Stimulated activated CD4-positive, alpha-beta T cell treated with anti-CD3 and anti-CD28 coated beads, Interleukin-12 subunit alpha, Interleukin-12 subunit beta, amount 100 ng/mL, for 48 hours (primary cell): ENCODE data around the gene SULT1A3.
"Not testable (repeated sequence)": the region's sequence is repeated elsewhere in the genome, so short reads cannot be mapped to it uniquely, and the experiment has no call there.

ENCODE experiments used
- DNase-seq, 3 donors: peaks; one replicate each; pipeline ENCODE4 v3.0.0-alpha.2; 2020; ENCODE audit warnings: low read depth in 2 of 3, low spot score in 1 of 3

The SULT1A3 gene

DNA sequence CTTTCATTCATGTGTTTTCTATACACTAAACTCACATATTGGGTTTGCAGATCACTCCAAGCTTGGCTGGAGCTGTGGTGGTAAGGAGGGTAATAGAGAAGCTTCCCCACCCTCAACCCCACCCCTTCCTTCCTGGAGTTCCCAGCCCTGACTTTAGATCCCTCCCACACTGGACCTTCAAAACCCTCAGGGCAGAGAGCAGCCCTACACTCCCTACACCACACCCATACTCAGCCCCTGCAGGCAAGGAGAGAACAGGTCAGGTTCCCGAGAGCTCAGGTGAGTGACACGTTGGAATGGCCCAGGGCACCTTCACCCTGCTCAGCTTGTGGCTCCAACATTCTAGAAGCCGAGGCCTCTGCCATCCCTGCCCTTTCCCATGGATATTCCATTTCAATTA, at the start of gene SULT1A3:
Gene SULT1A3 (plus strand): TSS at position 207 of the 400 bp plus-strand sequence. CDS start 1,474 bp downstream, outside the sequence.
- not testable (repeated sequence) for DNase-seq

GRCh38 chr16:30151091-30151490, 48.0 kb upstream of the SULT1A3 start:
- DNase-seq = no peak

GRCh38 chr16:30152517-30152916, 46.5 kb upstream of the SULT1A3 start:
- no peak for DNase-seq

DNA sequence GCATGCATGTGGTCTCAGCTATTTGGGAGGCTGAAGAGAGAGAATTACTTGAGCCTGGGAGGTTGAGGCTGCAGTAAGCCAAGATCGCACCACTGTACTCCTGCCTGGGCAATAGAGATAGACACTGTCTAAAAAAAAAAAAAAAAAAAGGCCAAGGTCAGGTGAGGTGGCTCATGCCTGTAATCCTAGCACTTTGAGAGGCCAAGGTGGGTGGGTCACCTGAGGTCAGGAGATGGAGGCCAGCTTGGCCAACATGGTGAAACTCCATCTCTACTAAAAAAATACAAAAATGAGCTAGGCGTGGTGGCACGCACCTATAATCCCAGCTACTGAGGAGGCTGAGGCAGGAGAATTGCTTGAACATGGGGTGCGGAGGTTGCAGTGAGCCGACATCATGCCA, 43.9 kb upstream of the SULT1A3 start:
- no peak for DNase-seq

DNA sequence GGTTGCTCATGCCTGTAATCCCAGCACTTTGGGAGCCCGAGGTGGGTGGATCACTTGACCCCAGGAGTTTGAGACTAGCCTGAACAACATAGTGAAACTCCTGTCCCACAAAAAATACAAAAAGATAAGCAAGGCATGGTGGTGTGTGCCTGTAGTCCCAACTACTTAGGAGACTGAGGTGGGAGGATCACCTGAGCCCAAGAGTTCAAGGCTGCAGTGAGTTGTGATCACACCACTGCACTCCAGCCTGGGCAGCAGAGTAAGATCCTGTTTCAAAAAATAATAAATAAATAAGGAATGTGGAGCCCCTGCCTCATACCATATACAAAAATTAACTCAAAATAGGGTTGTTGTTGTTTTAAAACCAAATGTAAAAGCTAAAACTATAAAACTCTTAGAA, 41.8 kb upstream of the SULT1A3 start:
- no peak for DNase-seq

DNA sequence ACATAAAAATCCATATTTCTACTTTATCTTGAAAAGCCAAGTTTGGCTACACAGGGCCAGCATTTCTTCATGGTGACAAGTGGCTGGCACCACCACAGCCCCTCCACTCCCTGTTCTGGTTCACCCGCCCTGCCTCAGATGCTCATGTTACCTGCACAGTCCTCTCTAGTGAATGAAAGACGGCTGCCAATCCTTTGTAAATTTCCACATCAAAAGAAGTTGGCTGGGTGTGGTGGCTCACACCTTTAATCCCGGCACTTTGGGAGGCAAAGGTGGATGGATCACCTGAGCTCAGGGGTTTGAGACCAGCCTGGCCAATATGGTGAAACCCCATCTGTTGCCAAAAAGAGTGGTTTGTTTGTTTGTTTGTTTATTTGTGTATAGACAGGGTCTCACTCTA, 35.5 kb upstream of the SULT1A3 start:
- DNase-seq = no peak

DNA sequence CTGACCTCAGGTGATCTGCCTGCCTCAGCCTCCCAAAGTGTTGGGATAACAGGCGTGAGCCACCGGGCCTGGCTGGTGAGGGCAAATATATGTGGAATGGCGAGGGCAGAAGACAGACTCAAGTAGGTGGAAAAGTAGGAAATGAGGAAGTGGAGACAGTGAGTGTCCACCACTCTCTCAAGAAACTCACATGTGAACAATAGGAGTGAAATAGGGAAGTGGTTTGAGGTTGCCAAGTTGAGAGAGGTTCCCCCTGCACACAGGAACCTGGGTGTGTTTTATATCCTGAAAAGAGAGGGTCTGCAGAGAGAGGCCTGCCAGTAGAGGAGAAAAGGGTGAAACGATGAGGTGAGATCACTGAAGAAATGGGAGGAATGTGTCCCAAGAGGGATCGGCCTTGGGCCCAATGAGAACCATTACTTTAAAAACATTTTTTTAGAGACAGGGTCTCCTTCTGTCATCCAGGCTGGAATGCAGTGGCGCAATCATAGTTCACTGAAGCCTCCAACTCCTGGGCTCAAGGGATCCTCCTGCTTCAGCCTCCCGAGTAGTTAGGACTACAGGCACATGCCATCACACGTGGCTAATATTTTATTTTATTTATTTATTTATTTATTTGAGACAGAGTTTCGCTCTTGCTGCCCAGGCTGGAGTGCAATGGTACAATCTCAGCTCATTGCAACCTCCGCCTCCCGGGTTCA, 32.7 kb upstream of the SULT1A3 start:
- DNase-seq = no peak

- not testable (repeated sequence) for DNase-seq
Measured at GRCh38 chr16:30168746-30169145, 30.3 kb upstream of the SULT1A3 start.

DNA sequence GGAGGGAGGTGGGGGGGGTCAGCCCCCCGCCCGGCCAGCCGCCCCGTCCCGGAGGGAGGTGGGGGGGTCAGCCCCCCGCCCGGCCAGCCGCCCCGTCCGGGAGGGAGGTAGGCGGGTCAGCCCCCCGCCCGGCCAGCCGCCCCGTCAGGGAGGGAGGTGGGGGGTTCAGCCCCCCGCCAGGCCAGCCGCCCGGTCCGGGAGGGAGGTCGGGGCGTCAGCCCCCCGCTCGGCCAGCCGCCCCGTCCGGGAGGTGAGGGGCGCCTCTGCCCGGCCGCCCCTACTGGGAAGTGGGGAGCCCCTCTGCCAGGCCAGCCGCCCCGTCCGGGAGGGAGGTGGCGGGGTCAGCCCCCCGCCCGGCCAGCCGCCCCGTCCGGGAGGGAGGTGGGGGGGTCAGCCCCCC, 29.6 kb upstream of the SULT1A3 start:
- DNase-seq = not testable (repeated sequence)

DNA sequence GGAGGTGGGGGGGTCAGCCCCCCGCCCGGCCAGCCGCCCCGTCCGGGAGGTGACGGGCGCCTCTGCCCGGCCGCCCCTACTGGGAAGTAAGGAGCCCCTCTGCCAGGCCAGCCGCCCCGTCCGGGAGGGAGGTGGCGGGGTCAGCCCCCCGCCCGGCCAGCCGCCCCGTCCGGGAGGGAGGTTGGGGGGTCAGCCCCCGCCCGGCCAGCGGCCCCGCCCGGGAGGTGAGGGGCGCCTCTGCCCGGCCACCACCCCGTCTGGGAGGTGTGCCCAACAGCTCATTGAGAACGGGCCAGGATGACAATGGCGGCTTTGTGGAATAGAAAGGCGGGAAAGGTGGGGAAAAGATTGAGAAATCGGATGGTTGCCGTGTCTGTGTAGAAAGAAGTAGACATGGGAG, 28.9 kb upstream of the SULT1A3 start:
- DNase-seq = not testable (repeated sequence)

GRCh38 chr16:30173054-30173453, 26.0 kb upstream of the SULT1A3 start:
- no peak for DNase-seq

DNA sequence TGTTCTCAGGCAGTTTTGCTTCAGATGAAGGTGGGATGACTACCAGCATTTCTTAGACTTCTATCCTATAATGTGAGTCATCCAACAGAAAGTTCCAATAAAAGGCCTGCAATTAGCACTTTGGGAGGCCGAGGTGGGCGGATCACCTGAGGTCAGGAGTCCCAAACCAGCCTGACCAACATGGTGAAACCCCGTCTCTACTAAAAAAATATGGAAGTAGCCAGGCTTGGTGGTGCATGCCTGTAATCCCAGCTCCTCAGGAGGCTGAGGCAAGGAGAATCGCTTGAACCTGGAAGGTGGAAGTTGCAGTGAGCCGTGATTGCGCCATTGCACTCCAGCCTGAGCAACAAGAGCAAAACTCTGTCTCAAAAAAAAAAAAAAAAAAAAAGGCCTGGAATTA, 22.2 kb upstream of the SULT1A3 start:
- DNase-seq = not testable (repeated sequence)

DNA sequence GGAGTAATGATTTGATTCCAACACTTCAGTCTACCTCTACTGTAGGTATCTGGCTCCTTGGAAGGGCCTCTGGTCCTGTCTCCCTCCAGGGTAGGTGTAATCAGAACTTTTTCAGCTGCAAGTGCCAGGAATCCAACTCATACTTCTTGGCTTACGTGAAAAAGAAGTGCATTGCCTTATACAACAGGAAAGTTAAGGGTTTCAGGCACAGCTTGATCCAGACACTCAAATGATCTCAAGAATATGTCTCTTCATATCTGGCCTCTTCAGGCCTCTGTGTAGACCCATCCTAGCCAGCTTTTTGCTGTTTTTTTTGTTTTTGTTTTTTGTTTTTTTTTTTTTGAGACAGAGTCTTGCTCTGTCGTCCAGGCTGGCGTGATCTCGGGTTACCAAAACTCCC, 19.9 kb upstream of the SULT1A3 start:
- DNase-seq = no peak

- DNase-seq = no peak
Measured at GRCh38 chr16:30179931-30180330, 19.1 kb upstream of the SULT1A3 start.

GRCh38 chr16:30180741-30181140, 18.3 kb upstream of the SULT1A3 start:
- no peak for DNase-seq

- peak; percentile 76 to 86 (median 78) for DNase-seq
Measured at GRCh38 chr16:30183233-30184095, 15.6 kb upstream of the SULT1A3 start, which contains the start of gene CORO1A. CORO1A (plus strand) TSS chr16:30183602; CDS start chr16:30185210, 1,608 bp downstream.

DNA sequence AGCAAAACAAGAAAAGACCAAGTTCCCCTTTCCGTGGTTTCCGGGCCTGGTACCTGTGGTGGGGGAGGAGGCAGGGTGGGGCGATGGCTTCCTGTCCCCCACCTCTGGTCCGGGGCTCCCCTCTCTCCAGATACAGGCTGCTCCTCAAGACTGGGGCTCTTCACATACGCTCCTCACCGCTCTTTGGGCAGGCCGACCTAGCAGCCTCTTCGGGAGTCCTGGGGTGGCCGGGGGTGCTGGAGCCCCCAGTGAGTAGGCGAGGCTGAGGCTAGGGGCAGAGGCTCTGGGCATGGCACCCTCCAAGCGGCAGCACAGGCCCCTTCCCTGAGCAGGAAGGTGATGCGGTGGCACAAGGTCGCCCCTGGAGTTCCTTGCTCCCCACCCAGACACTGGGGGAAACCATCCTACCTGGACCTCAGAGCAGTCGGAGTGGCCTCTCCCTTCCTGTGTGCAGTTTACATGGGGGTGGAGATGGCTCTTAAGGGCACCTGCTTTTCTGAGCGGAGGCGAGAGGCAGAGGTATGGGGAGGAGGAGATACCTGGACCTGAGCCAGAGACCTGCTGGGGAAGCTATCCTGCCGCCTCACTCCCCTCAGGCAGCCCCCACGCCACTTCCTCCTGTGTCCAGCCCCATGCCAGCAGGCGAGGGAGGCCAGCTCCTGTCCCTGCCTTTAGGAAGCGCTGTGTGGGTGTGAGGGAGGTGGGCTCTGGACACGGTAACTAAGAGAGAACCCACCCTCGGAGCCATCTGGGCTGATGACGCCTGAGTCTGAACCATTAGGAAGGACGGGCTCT, 14.8 kb upstream of the SULT1A3 start:
- DNase-seq = peak; percentile 44 to 52 (median 47)

- peak in 2 of 3 donors; percentile 21 to 29 for DNase-seq
Measured at GRCh38 chr16:30184891-30185682, 14.0 kb upstream of the SULT1A3 start.

DNA sequence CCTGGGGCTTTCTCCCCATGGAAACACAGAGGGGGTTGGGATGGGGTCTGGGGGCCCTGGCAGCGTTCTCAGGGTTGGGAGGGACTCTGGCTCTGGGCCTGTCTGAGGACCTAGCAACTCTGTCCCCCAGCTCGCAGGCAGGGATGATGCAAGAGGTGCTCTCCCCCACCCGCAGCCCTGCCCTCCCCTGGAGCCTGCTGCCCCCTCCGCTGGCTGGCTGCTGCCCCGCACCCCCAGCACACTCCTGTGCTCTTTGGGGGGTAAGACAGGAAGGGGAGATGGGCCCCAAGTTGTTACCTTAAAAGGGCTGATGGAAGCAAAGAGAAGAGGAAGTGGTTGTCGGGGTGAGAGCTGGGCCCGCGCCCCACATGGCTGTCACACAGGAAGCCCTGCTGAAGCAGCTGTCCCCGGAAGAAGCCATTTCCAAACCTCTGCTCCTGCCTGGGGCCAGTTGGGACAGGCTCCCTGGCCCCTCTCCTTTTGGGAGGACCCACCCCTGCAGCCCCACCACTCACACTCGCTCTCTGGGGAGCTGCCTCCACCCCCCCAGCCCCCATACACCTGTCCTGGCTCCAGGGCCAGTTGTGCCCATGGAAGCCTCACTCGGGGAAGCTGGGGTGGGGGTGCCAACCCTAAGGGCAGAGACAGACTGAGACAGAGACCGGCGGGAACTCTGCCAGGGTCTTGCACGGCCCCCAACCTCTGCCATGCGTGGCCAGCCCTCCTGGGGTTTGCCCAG, 13.2 kb upstream of the SULT1A3 start:
- peak; percentile 68 to 76 (median 71) for DNase-seq

DNA sequence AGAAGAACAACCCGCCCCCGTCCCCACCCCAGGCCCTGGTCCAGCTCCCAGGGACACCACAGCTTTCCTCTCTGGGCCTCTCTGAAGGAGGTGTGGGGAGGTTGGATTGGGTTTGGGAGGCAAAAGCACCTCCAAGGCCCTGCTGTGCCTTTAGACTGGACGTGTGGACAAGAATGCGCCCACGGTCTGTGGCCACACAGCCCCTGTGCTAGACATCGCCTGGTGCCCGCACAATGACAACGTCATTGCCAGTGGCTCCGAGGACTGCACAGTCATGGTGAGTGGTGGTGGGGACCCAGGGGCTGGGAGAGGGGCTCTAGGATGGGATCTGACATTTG, 12.6 kb upstream of the SULT1A3 start:
- DNase-seq = peak in 1 of 3 donors; percentile 19
